K562 (cell line): Measurements from ENCODE around the gene CEBPE. TPM values are rescaled to one million over a fixed set of nuclear protein-coding genes. Genes with fewer than 3 reads are reported as not detected.

Experiments
- EP300 ChIP-seq: IDR thresholded peaks from 2 replicates; pipeline ENCODE4 v1.6.1; 2012; ENCODE audit warnings: low read length, improper control_type of control experiment
- ETS2 ChIP-seq: IDR thresholded peaks from 2 replicates; pipeline ENCODE4 v1.6.1; 2016; ENCODE audit warnings: borderline replicate concordance, missing genetic modification characterization, mild to moderate bottlenecking, moderate library complexity, missing compliant biosample characterization; ENCODE audit not compliant: poor library complexity, severe bottlenecking
- ETV6 ChIP-seq, 3 experiments: fragments of 150-350 bp in 1 of 3; sonication (generic) in 1 of 3; formaldehyde crosslinking in 1 of 3; IDR thresholded peaks; 2 replicates each; pipeline versions ENCODE4 v1.6.1 to v1.8.0; 2014 to 2022; ENCODE audit warnings: borderline replicate concordance in 2 of 3, low read depth in 2 of 3, antibody characterized with exemption in 1 of 3, low read length in 1 of 3, mild to moderate bottlenecking in 1 of 3, missing genetic modification reagents in 1 of 3
- FOXO4 ChIP-seq: fragments of 450-650 bp; formaldehyde crosslinking; IDR thresholded peaks from 2 replicates; pipeline ENCODE4 v1.4.0; 2020; ENCODE audit warnings: mild to moderate bottlenecking, moderate library complexity
- FUS ChIP-seq: fragments of 200-400 bp; formaldehyde crosslinking; optimal IDR thresholded peaks from 2 replicates; pipeline ENCODE3; 2017; ENCODE audit warnings: low read depth, low read length
- HEY1 ChIP-seq: fragments of 250-450 bp; sonication (Bioruptor Pico); IDR thresholded peaks from 2 replicates; pipeline ENCODE4 v1.5.0; 2020; ENCODE audit warnings: mild to moderate bottlenecking, moderate library complexity, borderline replicate concordance
- IFI16 ChIP-seq: fragments of 250-450 bp; sonication (Bioruptor Pico); IDR thresholded peaks from 2 replicates; pipeline ENCODE4 v2.1.2; 2022; ENCODE audit warnings: mild to moderate bottlenecking, inconsistent platforms
- ILK ChIP-seq: fragments of 450-650 bp; IDR thresholded peaks from 2 replicates; pipeline ENCODE4 v1.6.1; 2016; ENCODE audit warnings: missing genetic modification characterization, low read depth, mild to moderate bottlenecking, missing compliant biosample characterization, moderate library complexity, borderline replicate concordance
- MCM5 ChIP-seq: fragments of 450-650 bp; IDR thresholded peaks from 2 replicates; pipeline ENCODE4 v1.6.1; 2016; ENCODE audit warnings: low read depth
- MECOM ChIP-seq: fragments of 250-450 bp; sonication (Bioruptor Pico); IDR thresholded peaks from 2 replicates; pipeline ENCODE4 v1.8.0; 2022; ENCODE audit warnings: inconsistent platforms
- PHB ChIP-seq: fragments of 250-450 bp; sonication (Bioruptor Pico); IDR thresholded peaks from 2 replicates; pipeline ENCODE4 v1.5.0; 2021
- SAFB2 ChIP-seq: fragments of 200-400 bp; formaldehyde crosslinking; IDR thresholded peaks from 2 replicates; pipeline ENCODE4 v1.6.1; 2018; ENCODE audit warnings: borderline replicate concordance, low read length, low read depth, moderate library complexity; ENCODE audit not compliant: severe bottlenecking
- SETDB1 ChIP-seq: IDR thresholded peaks from one replicate; pipeline ENCODE4 v1.6.1; 2012; ENCODE audit warnings: low read length, control low read depth, inconsistent platforms
- SLC30A9 ChIP-seq: fragments of 250-450 bp; sonication (Bioruptor Pico); IDR thresholded peaks from 2 replicates; pipeline ENCODE4 v1.8.0; 2022; ENCODE audit warnings: mild to moderate bottlenecking, moderate library complexity
- SMAD4 ChIP-seq: fragments of 250-450 bp; sonication (Bioruptor Pico); conservative IDR thresholded peaks from 2 replicates; pipeline ENCODE4 v1.8.0; 2021; ENCODE audit warnings: inconsistent platforms, mild to moderate bottlenecking, moderate library complexity
- SREBF1 ChIP-seq: fragments of 150-350 bp; IDR thresholded peaks from 2 replicates; pipeline ENCODE4 v1.6.1; 2014; ENCODE audit warnings: antibody characterized with exemption, low read depth, low read length, borderline replicate concordance
- XRCC5 ChIP-seq: fragments of 200-400 bp; formaldehyde crosslinking; IDR thresholded peaks from 2 replicates; pipeline ENCODE4 v1.6.1; 2017; ENCODE audit warnings: low read depth, mild to moderate bottlenecking, low read length
- ZNF354B ChIP-seq: fragments of 250-450 bp; sonication (Bioruptor Pico); IDR thresholded peaks from 2 replicates; pipeline ENCODE4 v1.4.0; 2020
- ZNF436 ChIP-seq: fragments of 250-450, 450-650 bp; sonication (Bioruptor Pico); formaldehyde crosslinking; IDR thresholded peaks from 2 replicates; pipeline ENCODE4 v1.7.0; 2020; ENCODE audit warnings: mild to moderate bottlenecking
- ZNF609 ChIP-seq: sonication (generic); formaldehyde crosslinking; IDR thresholded peaks from 2 replicates; pipeline ENCODE4 v1.8.1; 2023; ENCODE audit warnings: missing genetic modification reagents, mild to moderate bottlenecking, borderline replicate concordance
- ZNF764 ChIP-seq: fragments of 250-450 bp; sonication (Bioruptor Pico); IDR thresholded peaks from 2 replicates; pipeline ENCODE4 v1.4.0; 2020; ENCODE audit warnings: low read depth, mild to moderate bottlenecking, moderate library complexity
- polyA plus RNA-seq, 8 experiments: library from polyadenylated mRNA; depleted of rRNA in 4 of 8; stranded (reverse) in 5 of 8; unstranded in 3 of 8; fragments of >200 nt; fragmentation: Nextera tagmentation in 2 of 8; fragmentation: Illumina TruSeq in 1 of 8; extraction: Ambion mirVana in 2 of 8; extraction: Trizol in 1 of 8; gene quantifications; 2 replicates each; pipeline versions ENCODE4 v1.2.1 to v1.2.3, GENCODE V29; 2011 to 2014; ENCODE audit warnings: inconsistent platforms in 1 of 8, missing spikeins in 1 of 8
- total RNA-seq, 7 experiments: library from RNA; depleted of rRNA in 6 of 7; stranded (reverse); fragments of >200 nt in 6 of 7; fragmentation: Illumina TruSeq in 2 of 7; extraction: Trizol in 2 of 7; gene quantifications; 2 replicates each; pipeline versions ENCODE4 v1.2.1 to v1.2.3, GENCODE V29; 2011 to 2021; ENCODE audit warnings: low replicate concordance in 1 of 7
- TF ChIP-seq, protein P1 (sequence below): sonication (generic); formaldehyde crosslinking; IDR thresholded peaks from 2 replicates; pipeline ENCODE4 v1.8.1; 2023; ENCODE audit warnings: mild to moderate bottlenecking, missing genetic modification reagents

CEBPE gene
- total and polyA plus RNA-seq, 9 of the 15 experiments (the other 6 are each of a cell fraction or from before 2014, with no cell fraction given) = 0.09 to 0.15 (median 0.13) TPM; not detected in 6

DNA sequence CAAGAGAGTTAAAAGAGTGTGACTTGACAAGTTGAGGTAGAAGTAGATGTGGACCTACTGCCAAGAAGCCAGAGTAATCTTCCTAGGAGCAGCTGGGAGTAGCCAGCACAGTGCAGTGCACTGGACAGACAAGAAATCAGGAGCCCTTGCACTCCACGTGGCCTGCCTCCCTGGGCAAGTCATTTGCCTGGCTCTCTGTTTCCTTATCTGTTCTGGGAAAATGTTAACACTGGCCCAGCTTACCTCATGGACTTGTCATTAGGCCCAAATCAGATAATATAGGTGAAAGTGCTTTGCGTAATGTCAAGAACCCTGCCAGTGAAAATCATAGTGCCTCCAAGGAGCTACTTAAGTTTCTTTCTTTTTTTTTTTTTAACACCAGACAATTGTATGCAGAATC, 45.2 kb upstream of the CEBPE start (continued):
- TF ChIP-seq, protein P1, sequence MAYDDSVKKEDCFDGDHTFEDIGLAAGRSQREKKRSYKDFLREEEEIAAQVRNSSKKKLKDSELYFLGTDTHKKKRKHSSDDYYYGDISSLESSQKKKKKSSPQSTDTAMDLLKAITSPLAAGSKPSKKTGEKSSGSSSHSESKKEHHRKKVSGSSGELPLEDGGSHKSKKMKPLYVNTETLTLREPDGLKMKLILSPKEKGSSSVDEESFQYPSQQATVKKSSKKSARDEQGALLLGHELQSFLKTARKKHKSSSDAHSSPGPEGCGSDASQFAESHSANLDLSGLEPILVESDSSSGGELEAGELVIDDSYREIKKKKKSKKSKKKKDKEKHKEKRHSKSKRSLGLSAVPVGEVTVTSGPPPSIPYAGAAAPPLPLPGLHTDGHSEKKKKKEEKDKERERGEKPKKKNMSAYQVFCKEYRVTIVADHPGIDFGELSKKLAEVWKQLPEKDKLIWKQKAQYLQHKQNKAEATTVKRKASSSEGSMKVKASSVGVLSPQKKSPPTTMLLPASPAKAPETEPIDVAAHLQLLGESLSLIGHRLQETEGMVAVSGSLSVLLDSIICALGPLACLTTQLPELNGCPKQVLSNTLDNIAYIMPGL (CRISPR knock-in tag) = no peak
- TF ChIP-seq SLC30A9 = no peak
- TF ChIP-seq ZNF609 (CRISPR knock-in tag) = no peak
- TF ChIP-seq ILK = no peak
- TF ChIP-seq MECOM = no peak
- no peak for TF ChIP-seq FOXO4 (CRISPR knock-in tag)
- no peak for TF ChIP-seq SETDB1
- TF ChIP-seq MCM5 = no peak
- TF ChIP-seq PHB = no peak
- TF ChIP-seq HEY1 (CRISPR knock-in tag) = no peak
- TF ChIP-seq ZNF354B (CRISPR knock-in tag) = no peak
- TF ChIP-seq ZNF436 (CRISPR knock-in tag) = no peak
- TF ChIP-seq IFI16 (CRISPR knock-in tag) = no peak
- peak; percentile 66; the same call in 1 of the 2 replicates for TF ChIP-seq SMAD4 (CRISPR knock-in tag)
- TF ChIP-seq FUS = no peak
- no peak for TF ChIP-seq ZNF764 (CRISPR knock-in tag)
- TF ChIP-seq EP300 = peak; percentile 46; the same call in 1 of the 2 replicates
- TF ChIP-seq ETV6 (IDR thresholded peaks at IDR 0.05; ENCODE audit: borderline replicate concordance in 1 of 2, low read depth in 2 of 2, low read length in 1 of 2) = no peak
- no peak for TF ChIP-seq ETV6 (CRISPR knock-in tag; IDR thresholded peaks at IDR 0.05; ENCODE audit: borderline replicate concordance)
- TF ChIP-seq XRCC5 = no peak
- TF ChIP-seq ETS2 (tag) = no peak
- no peak for TF ChIP-seq SAFB2
- no peak for TF ChIP-seq SREBF1
